ENCODE measurements around the gene ERCC4. TPM values are rescaled to one million over a fixed set of nuclear protein-coding genes. Genes with fewer than 3 reads are reported as not detected.

ERCC4 gene
- polyA plus RNA-seq, 3 donors: 1.8 to 11.8 (median 5.9) TPM

GRCh38 chr16:13892301-13892700 is 27.7 kb upstream of the ERCC4 start:
- intact Hi-C loops (cut with micrococcal nuclease): no loop called here
- no peak overlapping the region for H3K4me2 ChIP-seq (replicated peaks; ENCODE audit: extremely low read depth, low read length, poor library complexity, severe bottlenecking)
- no peak overlapping the region for H3K9ac ChIP-seq (ENCODE audit: insufficient read depth, low read length, poor library complexity, severe bottlenecking)
- no peak overlapping the region for H2AFZ ChIP-seq (ENCODE audit: insufficient read depth, low read depth, low read length, poor library complexity, severe bottlenecking)
- Mint-ChIP-seq H3K36me3 (no peaks in the 10 kb centered on the region), H3K4me3 (no peak overlapping the region), H3K27ac (no peak overlapping the region), H3K27me3 (ENCODE audit: low read depth in 3 of 3) (peaks cover 0 to 7% (median 4%) of the 10 kb centered on the region in 3 donors), H3K9me3 (peaks cover 5 to 19% (median 9%) of the 10 kb centered on the region in 7 donors), H3K4me1 (no peaks in the 10 kb centered on the region)
- peaks cover 0 to 4% of the 10 kb centered on the region in 2 donors for H3K9me3 ChIP-seq (replicated peaks in 1 of 2; ENCODE audit: control insufficient read depth in 1 of 2, insufficient read depth in 1 of 2, low read length in 2 of 2)
- no peaks in the 10 kb centered on the region for H3K36me3 ChIP-seq (replicated peaks in 1 of 2; ENCODE audit: control insufficient read depth in 1 of 2, insufficient read depth in 2 of 2, low read length in 2 of 2)
- no peak for DNase-seq
- TF ChIP-seq CTCF (IDR thresholded peaks at IDR 0.05): no peak
- H3K79me2 ChIP-seq (ENCODE audit: insufficient read depth, low read length): no peaks in the 10 kb centered on the region
- H4K20me1 ChIP-seq (ENCODE audit: insufficient read depth, low read length): no peaks in the 10 kb centered on the region
- no peaks in the 10 kb centered on the region for H3K27me3 ChIP-seq (ENCODE audit: control insufficient read depth in 2 of 2, insufficient read depth in 2 of 2, low read length in 2 of 2)
- WGBS (ENCODE audit: insufficient coverage): 58% methylated on average over 4 of the region's 4 CpGs
- no peaks in the 10 kb centered on the region for H3K4me1 ChIP-seq (ENCODE audit: control insufficient read depth in 1 of 2, insufficient read depth in 2 of 2, low read length in 2 of 2)
- no peak overlapping the region for H3K27ac ChIP-seq (ENCODE audit: low read depth in 1 of 2, low read length in 2 of 2)
- H3K4me3 ChIP-seq (replicated peaks in 1 of 3; ENCODE audit: low read depth in 2 of 3, low read length in 3 of 3): no peak overlapping the region

GRCh38 chr16:13895516-13895915 is 24.4 kb upstream of the ERCC4 start:
- intact Hi-C loops (cut with micrococcal nuclease): no loop called here
- no peak for TF ChIP-seq CTCF (IDR thresholded peaks at IDR 0.05)
- Histone ChIP-seq H3K27ac (ENCODE audit: low read depth in 1 of 2, low read length in 2 of 2) (no peak overlapping the region), H3K4me3 (replicated peaks in 1 of 3; ENCODE audit: low read depth in 2 of 3, low read length in 3 of 3) (no peak overlapping the region), H4K20me1 (ENCODE audit: insufficient read depth, low read length) (no peaks in the 10 kb centered on the region), H3K4me2 (replicated peaks; ENCODE audit: extremely low read depth, low read length, poor library complexity, severe bottlenecking) (no peak overlapping the region), H2AFZ (ENCODE audit: insufficient read depth, low read depth, low read length, poor library complexity, severe bottlenecking) (no peak overlapping the region), H3K9ac (ENCODE audit: insufficient read depth, low read length, poor library complexity, severe bottlenecking) (no peak overlapping the region), H3K27me3 (ENCODE audit: control insufficient read depth in 2 of 2, insufficient read depth in 2 of 2, low read length in 2 of 2) (no peaks in the 10 kb centered on the region), H3K9me3 (replicated peaks in 1 of 2; ENCODE audit: control insufficient read depth in 1 of 2, insufficient read depth in 1 of 2, low read length in 2 of 2) (no peaks in the 10 kb centered on the region), H3K4me1 (ENCODE audit: control insufficient read depth in 1 of 2, insufficient read depth in 2 of 2, low read length in 2 of 2) (no peaks in the 10 kb centered on the region), H3K36me3 (replicated peaks in 1 of 2; ENCODE audit: control insufficient read depth in 1 of 2, insufficient read depth in 2 of 2, low read length in 2 of 2) (no peaks in the 10 kb centered on the region), H3K79me2 (ENCODE audit: insufficient read depth, low read length) (no peaks in the 10 kb centered on the region)
- Mint-ChIP-seq H3K36me3 (no peaks in the 10 kb centered on the region), H3K9me3 (peaks cover 0 to 10% (median 2%) of the 10 kb centered on the region in 7 donors), H3K27me3 (ENCODE audit: low read depth in 3 of 3) (peaks cover 0 to 6% (median 2%) of the 10 kb centered on the region in 3 donors), H3K4me1 (no peaks in the 10 kb centered on the region), H3K4me3 (no peak overlapping the region), H3K27ac (no peak overlapping the region)
- no peak for DNase-seq
- WGBS (ENCODE audit: insufficient coverage): no CpG with 5 or more reads among the region's 1 CpG
